ENCODE data around the gene HEXIM2. TPM values are rescaled to one million over a fixed set of nuclear protein-coding genes. Genes with fewer than 3 reads are reported as not detected.
A peak's percentile ranks its signal among the peaks of the same experiment; 100 is the strongest.

Gene HEXIM2
- total and polyA plus RNA-seq, 2 of the 13 experiments (the other 11 are each of a cell fraction or from before 2014, with no cell fraction given) = 27.1 to 32.4 TPM

- TF ChIP-seq CENPBD1 (CRISPR knock-in tag; IDR thresholded peaks at IDR 0.05; ENCODE audit: borderline replicate concordance, low read depth) (no peak), THAP9 (CRISPR knock-in tag; IDR thresholded peaks at IDR 0.05; ENCODE audit: borderline replicate concordance) (no peak), SIN3B (IDR thresholded peaks at IDR 0.05; ENCODE audit: low read length) (no peak), ZFP36L1 (CRISPR knock-in tag; IDR thresholded peaks at IDR 0.05) (no peak), ZNF546 (CRISPR knock-in tag; conservative IDR thresholded peaks at IDR 0.05) (no peak), YEATS2 (CRISPR knock-in tag; IDR thresholded peaks at IDR 0.05; ENCODE audit: borderline replicate concordance) (no peak), MYNN (CRISPR knock-in tag; IDR thresholded peaks at IDR 0.05; ENCODE audit: low read depth) (no peak)
These were observed 27.3 kb downstream of the HEXIM2 start (continued) for GRCh38 chr17:45189009-45189408.

- Histone ChIP-seq H2AFZ (ENCODE audit: low read length) (peak overlapping the region; percentile 79), H3K9ac (ENCODE audit: insufficient read depth, low read depth, low read length) (no peak overlapping the region), H3K9me3 (ENCODE audit: low read length) (no peaks in the 10 kb centered on the region), H3K4me2 (ENCODE audit: low read depth, low read length) (peak overlapping the region; percentile 50), H3K27ac (ENCODE audit: extremely low read length, insufficient read depth, low read length) (no peak overlapping the region), H3K4me3 (replicated peaks in 1 of 3; ENCODE audit: insufficient read depth in 1 of 3, low read depth in 2 of 3, low read length in 3 of 3) (0 out of 6 replicates have a peak overlapping the region, but pooled peaks of 1 of the 3 experiments have one; percentile 11), H3K36me3 (replicated peaks in 1 of 2; ENCODE audit: control insufficient read depth in 1 of 2, insufficient read depth in 2 of 2, low read length in 2 of 2) (no peaks in the 10 kb centered on the region), H3K79me2 (ENCODE audit: insufficient read depth, low read length) (no peaks in the 10 kb centered on the region), H4K20me1 (ENCODE audit: insufficient read depth, low read length) (no peaks in the 10 kb centered on the region), H3K4me1 (ENCODE audit: insufficient read depth, low read length) (peaks cover 52% of the 10 kb centered on the region), H3K27me3 (ENCODE audit: control insufficient read depth in 1 of 2, insufficient read depth in 2 of 2, low read length in 2 of 2) (no peaks in the 10 kb centered on the region)
- peak; percentile 29 for ATAC-seq
- intact Hi-C loops (cut with micrococcal nuclease; ENCODE audit: unreplicated experiment) (no loop called here), in situ Hi-C loops (cut with HindIII; ENCODE audit: extremely low pct_ligation_motif_present, low pct_unique_long_range_greater_than_20kb) (no loop called here)
- TF ChIP-seq NONO (IDR thresholded peaks at IDR 0.05) = no peak
- TF ChIP-seq NONO (CRISPR knock-in tag; conservative IDR thresholded peaks at IDR 0.05) = 0 out of 2 replicates have a peak, but pooled peaks have one; percentile 8
- TF ChIP-seq FOXO4 (CRISPR knock-in tag; conservative IDR thresholded peaks at IDR 0.05) = 0 out of 2 replicates have a peak, but pooled peaks have one; percentile 64
- TF ChIP-seq ZNF850 (CRISPR knock-in tag; conservative IDR thresholded peaks at IDR 0.05) = peak; percentile 72; the same call in 1 of the 2 replicates
- no peak for TF ChIP-seq ZNF766 (CRISPR knock-in tag; IDR thresholded peaks at IDR 0.05; ENCODE audit: borderline replicate concordance)
- WGBS (ENCODE audit: low lambda C conversion rate) = 32% methylated on average over 11 of the region's 11 CpGs
- POLR2A ChIA-PET = interaction anchor here (0.8 to 6.1 kb wide), 7 partner anchors 8 to 55 kb away, joined by 3 to 69 read pairs (median 7); partner anchors contain the start of genes ACBD4, HEXIM1 and HEXIM2
- CTCF ChIA-PET (ENCODE audit: low intra/inter-chr PET ratio, low total read pairs) = no interaction called here
- peak; percentile 72 for FAIRE-seq
- DNase-seq (ENCODE audit: low spot score) = no peak
- no TSS peak for BruUV-seq (replicated peaks)
These were observed 29.0 kb downstream of the HEXIM2 start for GRCh38 chr17:45190503-45191255.
